ENCODE measurements around the gene ITGA1.
"Not testable (repeated sequence)": the region's sequence is repeated elsewhere in the genome, so short reads cannot be mapped to it uniquely, and the experiment has no call there.

The ITGA1 gene

GRCh38 chr5:52834320-52834719 is 46.6 kb downstream of the ITGA1 start:
- no peak for DNase-seq

GRCh38 chr5:52837068-52837467 is 49.4 kb downstream of the ITGA1 start:
- no peak for DNase-seq

GRCh38 chr5:52837591-52838001 is 49.9 kb downstream of the ITGA1 start:
- no peak for DNase-seq

- no peak for DNase-seq
Observed at GRCh38 chr5:52838326-52839015, 50.8 kb downstream of the ITGA1 start.

- DNase-seq = no peak
Observed at GRCh38 chr5:52839285-52839684, 51.6 kb downstream of the ITGA1 start.

GRCh38 chr5:52840277-52841050 is 52.7 kb downstream of the ITGA1 start:
- DNase-seq = no peak

GRCh38 chr5:52841114-52841513 is 53.4 kb downstream of the ITGA1 start:
- no peak for DNase-seq

- DNase-seq = no peak
Observed at GRCh38 chr5:52842111-52842510, 54.4 kb downstream of the ITGA1 start.

- DNase-seq = no peak
Observed at GRCh38 chr5:52844885-52845284, 57.2 kb downstream of the ITGA1 start.

- no peak for DNase-seq
Observed at GRCh38 chr5:52846182-52846842, 58.6 kb downstream of the ITGA1 start.

GRCh38 chr5:52848688-52849087 is 61.0 kb downstream of the ITGA1 start:
- DNase-seq = not testable (repeated sequence)

GRCh38 chr5:52849544-52849943 is 61.8 kb downstream of the ITGA1 start:
- DNase-seq = no peak

GRCh38 chr5:52853650-52854049 is 65.9 kb downstream of the ITGA1 start:
- peak in 1 of 5 experiments; percentile 62 for DNase-seq

- DNase-seq = no peak
Observed at GRCh38 chr5:52854301-52854700, 66.6 kb downstream of the ITGA1 start.

- no peak for DNase-seq
Observed at GRCh38 chr5:52854949-52855348, 67.2 kb downstream of the ITGA1 start.

- DNase-seq = peak in 1 of 5 experiments; percentile 43
Observed at GRCh38 chr5:52856564-52856963, 68.8 kb downstream of the ITGA1 start.

GRCh38 chr5:52859628-52860027 is 71.9 kb downstream of the ITGA1 start:
- no peak for DNase-seq

GRCh38 chr5:52861368-52861767 is 73.7 kb downstream of the ITGA1 start:
- DNase-seq = no peak

- no peak for DNase-seq
Observed at GRCh38 chr5:52863715-52864290, 76.1 kb downstream of the ITGA1 start.

- DNase-seq = no peak
Observed at GRCh38 chr5:52864371-52864770, 76.7 kb downstream of the ITGA1 start.

- no peak for DNase-seq
Observed at GRCh38 chr5:52864884-52865283, 77.2 kb downstream of the ITGA1 start.

GRCh38 chr5:52865991-52866390 is 78.3 kb downstream of the ITGA1 start:
- not testable (repeated sequence) for DNase-seq

- no peak for DNase-seq
Observed at GRCh38 chr5:52867809-52868208, 80.1 kb downstream of the ITGA1 start.

All from T-helper 2 cell (primary cell).